HepG2 (cell line): Measurements from ENCODE around the gene CLTCL1. TPM values are rescaled to one million over a fixed set of nuclear protein-coding genes. Genes with fewer than 3 reads are reported as not detected.

ENCODE experiments used
- ATAC-seq: fragments of 200-7000 bp; cut with Tn5 transposase; 3 replicates; pipeline ENCODE4 v1.9.1; 2020; ENCODE audit warnings: mild to moderate bottlenecking, moderate library complexity
- BruUV-seq: library from RNA; stranded (reverse); fragments of 400-500 nt; replicated peaks from 2 replicates; lab custom pipeline; 2021; lab: Mats Ljungman, UMichigan
- CTCF ChIA-PET: fragments of 300-600 bp; formaldehyde crosslinking; extraction: SDS; loops from one replicate; lab custom pipeline; 2021; ENCODE audit warnings: low total read pairs, inconsistent platforms, low intra/inter-chr PET ratio; lab: Yijun Ruan, JAX
- POLR2A ChIA-PET: fragments of 350-600 bp; sonication (Branson Sonifier 250); formaldehyde crosslinking; loops from one replicate; lab custom pipeline; 2020; ENCODE audit warnings: antibody characterized with exemption, inconsistent platforms; lab: Yijun Ruan, JAX
- DNase-seq: peaks from one replicate; pipeline ENCODE4 v3.0.0-alpha.2; 2015; ENCODE audit warnings: low spot score
- FAIRE-seq: peaks from 3 replicates; lab custom pipeline; 2011; peaks lifted over from hg19 to GRCh38; lab: Jason Lieb, UNC
- H2AFZ ChIP-seq: one replicate; pipeline ENCODE4 v1.6.1; 2011; ENCODE audit warnings: low read length, inconsistent platforms
- H3K27ac ChIP-seq: fragments of 300-600 bp; 3 replicates; pipeline ENCODE4 v1.8.0; 2011; ENCODE audit warnings: mixed run types, mild to moderate bottlenecking, mixed read lengths, low read length, inconsistent platforms; ENCODE audit not compliant: insufficient read depth; ENCODE audit errors: extremely low read length
- H3K27me3 ChIP-seq, 2 experiments: fragments of 200-600 bp in 1 of 2; 2 replicates in 1 of 2; 3 replicates in 1 of 2; pipeline versions ENCODE4 v1.6.0 to v1.8.0; 2011; ENCODE audit warnings: low read length in 2 of 2, mild to moderate bottlenecking in 2 of 2, moderate library complexity in 2 of 2, inconsistent platforms in 1 of 2; ENCODE audit not compliant: insufficient read depth in 2 of 2, control insufficient read depth in 1 of 2
- H3K36me3 ChIP-seq, 2 experiments: fragments of 200-600 bp in 1 of 2; replicated peaks in 1 of 2; 2 replicates in 1 of 2; 3 replicates in 1 of 2; pipeline versions ENCODE4 v1.5.1 to v1.8.0; 2011; ENCODE audit warnings: low read length in 2 of 2, inconsistent platforms in 1 of 2; ENCODE audit not compliant: insufficient read depth in 2 of 2, control insufficient read depth in 1 of 2
- H3K4me1 ChIP-seq: 2 replicates; pipeline ENCODE4 v1.5.1; 2012; ENCODE audit warnings: low read length, inconsistent platforms; ENCODE audit not compliant: insufficient read depth
- H3K4me2 ChIP-seq: 2 replicates; pipeline ENCODE4 v1.6.0; 2011; ENCODE audit warnings: low read depth, low read length, inconsistent platforms
- H3K4me3 ChIP-seq, 3 experiments: fragments of 200-600 bp in 1 of 3; sonication (generic), shearing (Covaris generic) in 1 of 3; replicated peaks in 1 of 3; 2 replicates each; pipeline ENCODE4 v1.5.1; 2011 to 2016; ENCODE audit warnings: low read length in 3 of 3, inconsistent platforms in 2 of 3, low read depth in 2 of 3, mild to moderate bottlenecking in 2 of 3, control low read depth in 1 of 3, mixed read lengths in 1 of 3; ENCODE audit not compliant: insufficient read depth in 1 of 3
- H3K79me2 ChIP-seq: one replicate; pipeline ENCODE4 v1.6.1; 2011; ENCODE audit warnings: low read length, inconsistent platforms; ENCODE audit not compliant: insufficient read depth
- H3K9ac ChIP-seq: 2 replicates; pipeline ENCODE4 v1.6.0; 2011; ENCODE audit warnings: mild to moderate bottlenecking, low read depth, low read length, inconsistent platforms; ENCODE audit not compliant: insufficient read depth
- H3K9me3 ChIP-seq: 2 replicates; pipeline ENCODE4 v1.5.1; 2012; ENCODE audit warnings: mild to moderate bottlenecking, low read length
- H4K20me1 ChIP-seq: 2 replicates; pipeline ENCODE4 v1.6.0; 2011; ENCODE audit warnings: inconsistent platforms, mild to moderate bottlenecking, low read length, moderate library complexity; ENCODE audit not compliant: insufficient read depth
- DPF2 ChIP-seq: sonication (generic); formaldehyde crosslinking; IDR thresholded peaks from 2 replicates; pipeline ENCODE4 v1.4.0; 2020; ENCODE audit warnings: mild to moderate bottlenecking, low read depth, missing genetic modification reagents, borderline replicate concordance
- HOXD1 ChIP-seq: sonication (generic); formaldehyde crosslinking; IDR thresholded peaks from 2 replicates; pipeline ENCODE4 v1.5.0; 2020; ENCODE audit warnings: missing genetic modification reagents
- KDM2A ChIP-seq: sonication (generic); formaldehyde crosslinking; IDR thresholded peaks from 2 replicates; pipeline ENCODE4 v1.4.0; 2020; ENCODE audit warnings: low read depth, missing genetic modification reagents, borderline replicate concordance
- MATR3 ChIP-seq: sonication (generic); formaldehyde crosslinking; IDR thresholded peaks from 2 replicates; pipeline ENCODE4 v1.4.0; 2020; ENCODE audit warnings: missing genetic modification reagents
- MAX ChIP-seq: IDR thresholded peaks from 2 replicates; pipeline ENCODE4 v1.6.1; 2012; ENCODE audit warnings: inconsistent platforms
- RBFOX2 ChIP-seq: fragments of 200-400 bp; formaldehyde crosslinking; IDR thresholded peaks from 2 replicates; pipeline ENCODE4 v1.6.1; 2017; ENCODE audit warnings: low read depth, mild to moderate bottlenecking, low read length
- TEAD2 ChIP-seq: sonication (generic); formaldehyde crosslinking; IDR thresholded peaks from 2 replicates; pipeline ENCODE4 v1.9.0; 2021; ENCODE audit warnings: missing genetic modification reagents
- ZBTB21 ChIP-seq: sonication (generic); formaldehyde crosslinking; IDR thresholded peaks from 2 replicates; pipeline ENCODE4 v1.4.0; 2020; ENCODE audit warnings: missing genetic modification reagents
- ZFP36L1 ChIP-seq: sonication (generic); formaldehyde crosslinking; IDR thresholded peaks from 2 replicates; pipeline ENCODE4 v1.8.0; 2022; ENCODE audit warnings: mild to moderate bottlenecking, missing genetic modification reagents, moderate library complexity
- ZNF335 ChIP-seq: sonication (generic); formaldehyde crosslinking; IDR thresholded peaks from 2 replicates; pipeline ENCODE4 v1.4.0; 2020; ENCODE audit warnings: missing genetic modification reagents
- ZNF557 ChIP-seq: sonication (generic); formaldehyde crosslinking; IDR thresholded peaks from 2 replicates; pipeline ENCODE4 v1.4.0; 2020; ENCODE audit warnings: missing genetic modification reagents
- WGBS: methylation state at CpG from one replicate; pipeline ENCODE4 v1.1.6; 2017; ENCODE audit warnings: low lambda C conversion rate; 5-methylcytosine and 5-hydroxymethylcytosine counted together
- in situ Hi-C: cut with HindIII; loops from 2 replicates; pipeline ENCODE4 v1.10.0; 2017; ENCODE audit warnings: low pct_unique_long_range_greater_than_20kb; ENCODE audit not compliant: extremely low pct_ligation_motif_present
- intact Hi-C: fragments of 100-400 bp; cut with micrococcal nuclease; formaldehyde crosslinking; loops from one replicate; pipeline ENCODE4 v1.10.0; 2022; ENCODE audit not compliant: unreplicated experiment
- polyA plus RNA-seq, 8 experiments: library from polyadenylated mRNA; depleted of rRNA in 3 of 8; stranded (reverse) in 7 of 8; unstranded in 1 of 8; fragments of >200 nt; fragmentation: Illumina TruSeq in 4 of 8; extraction: Trizol in 4 of 8; gene quantifications; 2 replicates each; pipeline versions ENCODE4 v1.2.1 to v1.2.3, GENCODE V29; 2011 to 2016; ENCODE audit warnings: low read depth in 4 of 8, missing spikeins in 1 of 8, mixed read lengths in 1 of 8; ENCODE audit not compliant: insufficient read depth in 1 of 8
- total RNA-seq, 5 experiments: library from RNA; depleted of rRNA; stranded (reverse); fragments of >200 nt; fragmentation: Illumina TruSeq; extraction: Trizol; gene quantifications; 2 replicates each; pipeline ENCODE4 v1.2.3, GENCODE V29; 2016; ENCODE audit warnings: low read depth in 1 of 5
- TF ChIP-seq, protein P1 (sequence below), 2 experiments: IDR thresholded peaks; 2 replicates each; pipeline ENCODE4 v1.6.1; 2011 to 2012; ENCODE audit warnings: low read length in 2 of 2, borderline replicate concordance in 1 of 2, low read depth in 1 of 2, mild to moderate bottlenecking in 1 of 2, moderate library complexity in 1 of 2

Gene CLTCL1
- total and polyA plus RNA-seq, 2 of the 13 experiments (the other 11 are each of a cell fraction or from before 2014, with no cell fraction given), result 8.1 to 10.9 TPM

DNA sequence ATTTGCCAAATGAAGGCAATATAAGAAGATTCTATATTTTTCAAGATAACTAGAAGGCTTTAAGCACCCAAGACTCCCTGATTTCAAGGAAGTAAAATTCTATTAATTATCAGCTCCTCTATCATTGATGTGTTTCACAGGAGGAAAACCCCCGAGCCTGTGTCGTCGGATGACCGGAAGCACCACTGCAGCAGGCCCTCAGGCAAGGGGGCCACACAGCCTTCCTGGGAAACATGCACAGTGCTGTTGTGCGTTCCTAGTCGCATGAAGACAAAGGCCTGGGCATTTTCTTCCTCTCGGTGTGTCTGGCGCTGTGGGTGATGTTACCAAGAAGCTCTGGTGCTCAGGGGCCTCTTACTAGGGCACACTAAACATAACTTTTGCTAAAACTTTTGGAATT lies 16.4 kb downstream of the CLTCL1 start:
- ChIA-PET CTCF (no interaction called here), POLR2A (no interaction called here)
- DNase-seq, result no peak
- intact Hi-C loops (no loop called here), in situ Hi-C loops (no loop called here)
- no peak overlapping the region for H3K9ac ChIP-seq
- peaks cover 50% of the 10 kb centered on the region for H3K4me1 ChIP-seq
- H3K27me3 ChIP-seq, result no peaks in the 10 kb centered on the region
- no peak overlapping the region for H2AFZ ChIP-seq
- ATAC-seq, result no peak
- H3K27ac ChIP-seq, result no peak overlapping the region
- no peaks in the 10 kb centered on the region for H4K20me1 ChIP-seq
- peaks cover 0 to 9% of the 10 kb centered on the region in 2 experiments; a peak in 3 of 5 replicates for H3K36me3 ChIP-seq
- no peak overlapping the region for H3K4me3 ChIP-seq
- no peaks in the 10 kb centered on the region for H3K9me3 ChIP-seq
- WGBS, result 98% methylated on average over 8 of the region's 8 CpGs
- H3K4me2 ChIP-seq, result no peak overlapping the region
- no peaks in the 10 kb centered on the region for H3K79me2 ChIP-seq
- no TSS peak for BruUV-seq
- no peak for TF ChIP-seq ZNF557 (CRISPR knock-in tag)
- TF ChIP-seq ZFP36L1 (CRISPR knock-in tag), result no peak
- TF ChIP-seq DPF2 (CRISPR knock-in tag), result no peak
- no peak for TF ChIP-seq MAX
- TF ChIP-seq TEAD2 (CRISPR knock-in tag), result no peak
- no peak for TF ChIP-seq MATR3
- TF ChIP-seq HOXD1, result no peak
- TF ChIP-seq ZBTB21 (CRISPR knock-in tag), result no peak
- no peak for TF ChIP-seq ZNF335 (CRISPR knock-in tag)
- TF ChIP-seq RBFOX2, result no peak
- TF ChIP-seq KDM2A (CRISPR knock-in tag), result no peak
- TF ChIP-seq, protein P1, sequence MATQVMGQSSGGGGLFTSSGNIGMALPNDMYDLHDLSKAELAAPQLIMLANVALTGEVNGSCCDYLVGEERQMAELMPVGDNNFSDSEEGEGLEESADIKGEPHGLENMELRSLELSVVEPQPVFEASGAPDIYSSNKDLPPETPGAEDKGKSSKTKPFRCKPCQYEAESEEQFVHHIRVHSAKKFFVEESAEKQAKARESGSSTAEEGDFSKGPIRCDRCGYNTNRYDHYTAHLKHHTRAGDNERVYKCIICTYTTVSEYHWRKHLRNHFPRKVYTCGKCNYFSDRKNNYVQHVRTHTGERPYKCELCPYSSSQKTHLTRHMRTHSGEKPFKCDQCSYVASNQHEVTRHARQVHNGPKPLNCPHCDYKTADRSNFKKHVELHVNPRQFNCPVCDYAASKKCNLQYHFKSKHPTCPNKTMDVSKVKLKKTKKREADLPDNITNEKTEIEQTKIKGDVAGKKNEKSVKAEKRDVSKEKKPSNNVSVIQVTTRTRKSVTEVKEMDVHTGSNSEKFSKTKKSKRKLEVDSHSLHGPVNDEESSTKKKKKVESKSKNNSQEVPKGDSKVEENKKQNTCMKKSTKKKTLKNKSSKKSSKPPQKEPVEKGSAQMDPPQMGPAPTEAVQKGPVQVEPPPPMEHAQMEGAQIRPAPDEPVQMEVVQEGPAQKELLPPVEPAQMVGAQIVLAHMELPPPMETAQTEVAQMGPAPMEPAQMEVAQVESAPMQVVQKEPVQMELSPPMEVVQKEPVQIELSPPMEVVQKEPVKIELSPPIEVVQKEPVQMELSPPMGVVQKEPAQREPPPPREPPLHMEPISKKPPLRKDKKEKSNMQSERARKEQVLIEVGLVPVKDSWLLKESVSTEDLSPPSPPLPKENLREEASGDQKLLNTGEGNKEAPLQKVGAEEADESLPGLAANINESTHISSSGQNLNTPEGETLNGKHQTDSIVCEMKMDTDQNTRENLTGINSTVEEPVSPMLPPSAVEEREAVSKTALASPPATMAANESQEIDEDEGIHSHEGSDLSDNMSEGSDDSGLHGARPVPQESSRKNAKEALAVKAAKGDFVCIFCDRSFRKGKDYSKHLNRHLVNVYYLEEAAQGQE (IDR thresholded peaks at IDR 0.05; ENCODE audit: borderline replicate concordance in 1 of 2, low read depth in 1 of 2, low read length in 2 of 2), result no peak
- no peak for FAIRE-seq
